ENCODE measurements around the gene UBXN10. TPM values are rescaled to one million over a fixed set of nuclear protein-coding genes. Genes with fewer than 3 reads are reported as not detected.

UBXN10 gene
- polyA plus RNA-seq, 3 donors = 5.6 to 6.9 (median 6.1) TPM

GRCh38 chr1:20150969-20151368 lies 34.9 kb upstream of the UBXN10 start:
- DNase-seq (ENCODE audit: low read depth in 3 of 3, low spot score in 2 of 3) = no peak

GRCh38 chr1:20151906-20152598 lies 33.8 kb upstream of the UBXN10 start:
- peak; percentile 45 to 54 (median 48) for DNase-seq (ENCODE audit: low read depth in 3 of 3, low spot score in 2 of 3)

GRCh38 chr1:20152599-20152930 lies 33.3 kb upstream of the UBXN10 start:
- DNase-seq (ENCODE audit: low read depth in 3 of 3, low spot score in 2 of 3) = no peak

- DNase-seq (ENCODE audit: low read depth in 3 of 3, low spot score in 2 of 3) = no peak
Observed at GRCh38 chr1:20153000-20153418, 32.9 kb upstream of the UBXN10 start.

- DNase-seq (ENCODE audit: low read depth in 3 of 3, low spot score in 2 of 3) = no peak
Observed at GRCh38 chr1:20154301-20154831, 31.5 kb upstream of the UBXN10 start.

- DNase-seq (ENCODE audit: low read depth in 3 of 3, low spot score in 2 of 3) = no peak
Observed at GRCh38 chr1:20158358-20159070, 27.4 kb upstream of the UBXN10 start.

- no peak for DNase-seq (ENCODE audit: low read depth in 3 of 3, low spot score in 2 of 3)
Observed at GRCh38 chr1:20160034-20160433, 25.9 kb upstream of the UBXN10 start.

- no peak for DNase-seq (ENCODE audit: low read depth in 3 of 3, low spot score in 2 of 3)
Observed at GRCh38 chr1:20164694-20165202, 21.1 kb upstream of the UBXN10 start.

GRCh38 chr1:20165522-20165951 lies 20.4 kb upstream of the UBXN10 start:
- no peak for DNase-seq (ENCODE audit: low read depth in 3 of 3, low spot score in 2 of 3)

- DNase-seq (ENCODE audit: low read depth in 3 of 3, low spot score in 2 of 3) = no peak
Observed at GRCh38 chr1:20166051-20166450, 19.8 kb upstream of the UBXN10 start.

- DNase-seq (ENCODE audit: low read depth in 3 of 3, low spot score in 2 of 3) = no peak
Observed at GRCh38 chr1:20167126-20167525, 18.8 kb upstream of the UBXN10 start.

GRCh38 chr1:20168564-20169491 lies 17.1 kb upstream of the UBXN10 start:
- DNase-seq (ENCODE audit: low read depth in 3 of 3, low spot score in 2 of 3) = no peak

GRCh38 chr1:20169932-20170331 lies 16.0 kb upstream of the UBXN10 start:
- DNase-seq (ENCODE audit: low read depth in 3 of 3, low spot score in 2 of 3) = no peak

- no peak for DNase-seq (ENCODE audit: low read depth in 3 of 3, low spot score in 2 of 3)
Observed at GRCh38 chr1:20172033-20172590, 13.8 kb upstream of the UBXN10 start.

- no peak for DNase-seq (ENCODE audit: low read depth in 3 of 3, low spot score in 2 of 3)
Observed at GRCh38 chr1:20174937-20175666, 10.8 kb upstream of the UBXN10 start.

GRCh38 chr1:20178634-20179370 lies 7.1 kb upstream of the UBXN10 start:
- DNase-seq (ENCODE audit: low read depth in 3 of 3, low spot score in 2 of 3) = no peak

GRCh38 chr1:20179371-20180128 lies 6.3 kb upstream of the UBXN10 start:
- no peak for DNase-seq (ENCODE audit: low read depth in 3 of 3, low spot score in 2 of 3)

GRCh38 chr1:20180129-20180843 lies 5.6 kb upstream of the UBXN10 start:
- no peak for DNase-seq (ENCODE audit: low read depth in 3 of 3, low spot score in 2 of 3)
